Measurements from ENCODE around the gene COL2A1.

COL2A1 gene

GRCh38 chr12:48022676-48023385, 18.6 kb upstream of the COL2A1 start:
- no peak for DNase-seq
- H3K4me1 ChIP-seq (ENCODE audit: control insufficient read depth, insufficient read depth, low read length, poor library complexity, severe bottlenecking) = no peaks in the 10 kb centered on the region
- no peaks in the 10 kb centered on the region for H3K36me3 ChIP-seq (ENCODE audit: control insufficient read depth, insufficient read depth, low read length)
- H3K27ac ChIP-seq (ENCODE audit: insufficient read depth, low read length, poor library complexity, severe bottlenecking) = no peak overlapping the region
- H3K4me3 ChIP-seq (ENCODE audit: insufficient read depth, low read depth, low read length, poor library complexity, severe bottlenecking) = no peak overlapping the region
- no peaks in the 10 kb centered on the region for H3K27me3 ChIP-seq (replicated peaks; ENCODE audit: control insufficient read depth, insufficient read depth, low read length, poor library complexity, severe bottlenecking)
- no peaks in the 10 kb centered on the region for H3K9me3 ChIP-seq (ENCODE audit: control insufficient read depth, low read length)

- Histone ChIP-seq H3K4me1 (ENCODE audit: control insufficient read depth, insufficient read depth, low read length, poor library complexity, severe bottlenecking) (no peaks in the 10 kb centered on the region), H3K36me3 (ENCODE audit: control insufficient read depth, insufficient read depth, low read length) (no peaks in the 10 kb centered on the region), H3K27ac (ENCODE audit: insufficient read depth, low read length, poor library complexity, severe bottlenecking) (no peak overlapping the region), H3K27me3 (replicated peaks; ENCODE audit: control insufficient read depth, insufficient read depth, low read length, poor library complexity, severe bottlenecking) (no peaks in the 10 kb centered on the region), H3K9me3 (ENCODE audit: control insufficient read depth, low read length) (no peaks in the 10 kb centered on the region), H3K4me3 (ENCODE audit: insufficient read depth, low read depth, low read length, poor library complexity, severe bottlenecking) (no peak overlapping the region)
- no peak for DNase-seq
These were observed 17.9 kb upstream of the COL2A1 start for GRCh38 chr12:48022180-48022521.

GRCh38 chr12:48021485-48022179, 17.4 kb upstream of the COL2A1 start:
- Histone ChIP-seq H3K27me3 (replicated peaks; ENCODE audit: control insufficient read depth, insufficient read depth, low read length, poor library complexity, severe bottlenecking) (no peaks in the 10 kb centered on the region), H3K4me3 (ENCODE audit: insufficient read depth, low read depth, low read length, poor library complexity, severe bottlenecking) (no peak overlapping the region), H3K9me3 (ENCODE audit: control insufficient read depth, low read length) (no peaks in the 10 kb centered on the region), H3K36me3 (ENCODE audit: control insufficient read depth, insufficient read depth, low read length) (no peaks in the 10 kb centered on the region), H3K27ac (ENCODE audit: insufficient read depth, low read length, poor library complexity, severe bottlenecking) (no peak overlapping the region), H3K4me1 (ENCODE audit: control insufficient read depth, insufficient read depth, low read length, poor library complexity, severe bottlenecking) (no peaks in the 10 kb centered on the region)
- no peak for DNase-seq

- Histone ChIP-seq H3K36me3 (ENCODE audit: control insufficient read depth, insufficient read depth, low read length) (no peaks in the 10 kb centered on the region), H3K4me1 (ENCODE audit: control insufficient read depth, insufficient read depth, low read length, poor library complexity, severe bottlenecking) (no peaks in the 10 kb centered on the region), H3K4me3 (ENCODE audit: insufficient read depth, low read depth, low read length, poor library complexity, severe bottlenecking) (no peak overlapping the region), H3K27ac (ENCODE audit: insufficient read depth, low read length, poor library complexity, severe bottlenecking) (no peak overlapping the region), H3K9me3 (ENCODE audit: control insufficient read depth, low read length) (no peaks in the 10 kb centered on the region), H3K27me3 (replicated peaks; ENCODE audit: control insufficient read depth, insufficient read depth, low read length, poor library complexity, severe bottlenecking) (no peaks in the 10 kb centered on the region)
- DNase-seq = no peak
These were observed 15.5 kb upstream of the COL2A1 start for GRCh38 chr12:48019639-48020265.

DNA sequence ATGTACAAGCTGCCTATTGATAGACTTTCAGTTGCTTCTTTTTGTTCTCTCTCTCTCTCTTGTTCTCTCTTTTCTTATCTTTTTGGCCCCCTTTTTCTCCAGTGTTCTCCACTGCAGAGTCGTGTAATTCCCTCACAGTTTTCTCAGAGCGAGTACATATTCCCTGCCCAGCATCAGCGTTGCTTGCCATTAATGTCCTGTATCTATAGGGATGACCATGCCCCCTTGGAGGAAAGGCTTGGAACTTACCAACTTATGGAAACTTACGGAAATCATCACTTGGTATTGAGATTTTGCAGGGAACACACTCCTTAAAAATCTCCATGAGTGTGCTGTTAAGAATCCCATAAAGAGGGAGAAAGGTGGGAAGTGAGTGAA, 14.3 kb upstream of the COL2A1 start:
- H3K9me3 ChIP-seq (ENCODE audit: control insufficient read depth, low read length) = no peaks in the 10 kb centered on the region
- no peaks in the 10 kb centered on the region for H3K27me3 ChIP-seq (replicated peaks; ENCODE audit: control insufficient read depth, insufficient read depth, low read length, poor library complexity, severe bottlenecking)
- no peak overlapping the region for H3K27ac ChIP-seq (ENCODE audit: insufficient read depth, low read length, poor library complexity, severe bottlenecking)
- H3K4me1 ChIP-seq (ENCODE audit: control insufficient read depth, insufficient read depth, low read length, poor library complexity, severe bottlenecking) = no peaks in the 10 kb centered on the region
- H3K4me3 ChIP-seq (ENCODE audit: insufficient read depth, low read depth, low read length, poor library complexity, severe bottlenecking) = no peak overlapping the region
- DNase-seq = no peak
- no peaks in the 10 kb centered on the region for H3K36me3 ChIP-seq (ENCODE audit: control insufficient read depth, insufficient read depth, low read length)

GRCh38 chr12:48017921-48018617, 13.8 kb upstream of the COL2A1 start:
- Histone ChIP-seq H3K27ac (ENCODE audit: insufficient read depth, low read length, poor library complexity, severe bottlenecking) (no peak overlapping the region), H3K4me3 (ENCODE audit: insufficient read depth, low read depth, low read length, poor library complexity, severe bottlenecking) (no peak overlapping the region), H3K4me1 (ENCODE audit: control insufficient read depth, insufficient read depth, low read length, poor library complexity, severe bottlenecking) (no peaks in the 10 kb centered on the region), H3K9me3 (ENCODE audit: control insufficient read depth, low read length) (no peaks in the 10 kb centered on the region), H3K36me3 (ENCODE audit: control insufficient read depth, insufficient read depth, low read length) (no peaks in the 10 kb centered on the region), H3K27me3 (replicated peaks; ENCODE audit: control insufficient read depth, insufficient read depth, low read length, poor library complexity, severe bottlenecking) (no peaks in the 10 kb centered on the region)
- DNase-seq = no peak

- Histone ChIP-seq H3K4me1 (ENCODE audit: control insufficient read depth, insufficient read depth, low read length, poor library complexity, severe bottlenecking) (no peaks in the 10 kb centered on the region), H3K27me3 (replicated peaks; ENCODE audit: control insufficient read depth, insufficient read depth, low read length, poor library complexity, severe bottlenecking) (no peaks in the 10 kb centered on the region), H3K27ac (ENCODE audit: insufficient read depth, low read length, poor library complexity, severe bottlenecking) (no peak overlapping the region), H3K4me3 (ENCODE audit: insufficient read depth, low read depth, low read length, poor library complexity, severe bottlenecking) (no peak overlapping the region), H3K9me3 (ENCODE audit: control insufficient read depth, low read length) (no peaks in the 10 kb centered on the region), H3K36me3 (ENCODE audit: control insufficient read depth, insufficient read depth, low read length) (no peaks in the 10 kb centered on the region)
- DNase-seq = no peak
These were observed 13.2 kb upstream of the COL2A1 start for GRCh38 chr12:48017496-48017895.

- no peaks in the 10 kb centered on the region for H3K36me3 ChIP-seq (ENCODE audit: control insufficient read depth, insufficient read depth, low read length)
- no peak for DNase-seq
- no peaks in the 10 kb centered on the region for H3K9me3 ChIP-seq (ENCODE audit: control insufficient read depth, low read length)
- H3K27me3 ChIP-seq (replicated peaks; ENCODE audit: control insufficient read depth, insufficient read depth, low read length, poor library complexity, severe bottlenecking) = no peaks in the 10 kb centered on the region
- no peaks in the 10 kb centered on the region for H3K4me1 ChIP-seq (ENCODE audit: control insufficient read depth, insufficient read depth, low read length, poor library complexity, severe bottlenecking)
- H3K27ac ChIP-seq (ENCODE audit: insufficient read depth, low read length, poor library complexity, severe bottlenecking) = no peak overlapping the region
- no peak overlapping the region for H3K4me3 ChIP-seq (ENCODE audit: insufficient read depth, low read depth, low read length, poor library complexity, severe bottlenecking)
These were observed 12.2 kb upstream of the COL2A1 start for GRCh38 chr12:48016373-48017020.

- no peak for DNase-seq
- no peaks in the 10 kb centered on the region for H3K4me1 ChIP-seq (ENCODE audit: control insufficient read depth, insufficient read depth, low read length, poor library complexity, severe bottlenecking)
- no peaks in the 10 kb centered on the region for H3K27me3 ChIP-seq (replicated peaks; ENCODE audit: control insufficient read depth, insufficient read depth, low read length, poor library complexity, severe bottlenecking)
- H3K36me3 ChIP-seq (ENCODE audit: control insufficient read depth, insufficient read depth, low read length) = no peaks in the 10 kb centered on the region
- H3K27ac ChIP-seq (ENCODE audit: insufficient read depth, low read length, poor library complexity, severe bottlenecking) = no peak overlapping the region
- no peak overlapping the region for H3K4me3 ChIP-seq (ENCODE audit: insufficient read depth, low read depth, low read length, poor library complexity, severe bottlenecking)
- H3K9me3 ChIP-seq (ENCODE audit: control insufficient read depth, low read length) = no peaks in the 10 kb centered on the region
These were observed 11.7 kb upstream of the COL2A1 start for GRCh38 chr12:48015954-48016353.
